Inferior parietal cortex (tissue), 1 donor: ENCODE data around the gene CDH4.
A peak's percentile ranks its signal among the peaks of the same experiment; 100 is the strongest.
"Not testable (repeated sequence)": the region's sequence is repeated elsewhere in the genome, so short reads cannot be mapped to it uniquely, and the experiment has no call there.

Experiments used
- DNase-seq: peaks from one replicate; pipeline ENCODE4 v3.0.0-alpha.2; 2016; ENCODE audit errors: extremely low spot score

CDH4 gene

GRCh38 chr20:61971595-61971994 lies 719.5 kb downstream of the CDH4 start:
- not testable (repeated sequence) for DNase-seq

GRCh38 chr20:61972636-61973508 lies 720.8 kb downstream of the CDH4 start:
- DNase-seq = no peak

- no peak for DNase-seq
Observed at GRCh38 chr20:61973515-61974356, 721.7 kb downstream of the CDH4 start.

GRCh38 chr20:61974357-61974665 lies 722.2 kb downstream of the CDH4 start:
- no peak for DNase-seq

GRCh38 chr20:61975407-61976129 lies 723.5 kb downstream of the CDH4 start:
- no peak for DNase-seq

GRCh38 chr20:61976263-61976643 lies 724.2 kb downstream of the CDH4 start:
- DNase-seq = no peak

- DNase-seq = no peak
Observed at GRCh38 chr20:61976644-61977418, 724.8 kb downstream of the CDH4 start.

GRCh38 chr20:61977419-61977786 lies 725.3 kb downstream of the CDH4 start:
- no peak for DNase-seq

GRCh38 chr20:61978491-61978890 lies 726.4 kb downstream of the CDH4 start:
- DNase-seq = no peak

GRCh38 chr20:61979090-61979489 lies 727.0 kb downstream of the CDH4 start:
- no peak for DNase-seq

GRCh38 chr20:61979701-61980635 lies 727.9 kb downstream of the CDH4 start:
- DNase-seq = no peak

GRCh38 chr20:61980647-61981583 lies 728.9 kb downstream of the CDH4 start:
- DNase-seq = peak; percentile 15

GRCh38 chr20:61981691-61982090 lies 729.6 kb downstream of the CDH4 start:
- not testable (repeated sequence) for DNase-seq

- no peak for DNase-seq
Observed at GRCh38 chr20:61982191-61982950, 730.3 kb downstream of the CDH4 start.

GRCh38 chr20:61982951-61983315 lies 730.9 kb downstream of the CDH4 start:
- no peak for DNase-seq

GRCh38 chr20:61983965-61984364 lies 731.9 kb downstream of the CDH4 start:
- no peak for DNase-seq

- DNase-seq = not testable (repeated sequence)
Observed at GRCh38 chr20:61984431-61984830, 732.4 kb downstream of the CDH4 start.

GRCh38 chr20:61985096-61985495 lies 733.0 kb downstream of the CDH4 start:
- DNase-seq = no peak
